GM19395 (cell line): ENCODE data around the gene ZNF488.

Experiments used
- ATAC-seq: cut with Tn5 transposase; IDR thresholded peaks from one replicate; pipeline ENCODE4 v1.9.1; 2021; ENCODE audit warnings: mild to moderate bottlenecking, moderate library complexity; ENCODE audit not compliant: unreplicated experiment

ZNF488 gene

DNA sequence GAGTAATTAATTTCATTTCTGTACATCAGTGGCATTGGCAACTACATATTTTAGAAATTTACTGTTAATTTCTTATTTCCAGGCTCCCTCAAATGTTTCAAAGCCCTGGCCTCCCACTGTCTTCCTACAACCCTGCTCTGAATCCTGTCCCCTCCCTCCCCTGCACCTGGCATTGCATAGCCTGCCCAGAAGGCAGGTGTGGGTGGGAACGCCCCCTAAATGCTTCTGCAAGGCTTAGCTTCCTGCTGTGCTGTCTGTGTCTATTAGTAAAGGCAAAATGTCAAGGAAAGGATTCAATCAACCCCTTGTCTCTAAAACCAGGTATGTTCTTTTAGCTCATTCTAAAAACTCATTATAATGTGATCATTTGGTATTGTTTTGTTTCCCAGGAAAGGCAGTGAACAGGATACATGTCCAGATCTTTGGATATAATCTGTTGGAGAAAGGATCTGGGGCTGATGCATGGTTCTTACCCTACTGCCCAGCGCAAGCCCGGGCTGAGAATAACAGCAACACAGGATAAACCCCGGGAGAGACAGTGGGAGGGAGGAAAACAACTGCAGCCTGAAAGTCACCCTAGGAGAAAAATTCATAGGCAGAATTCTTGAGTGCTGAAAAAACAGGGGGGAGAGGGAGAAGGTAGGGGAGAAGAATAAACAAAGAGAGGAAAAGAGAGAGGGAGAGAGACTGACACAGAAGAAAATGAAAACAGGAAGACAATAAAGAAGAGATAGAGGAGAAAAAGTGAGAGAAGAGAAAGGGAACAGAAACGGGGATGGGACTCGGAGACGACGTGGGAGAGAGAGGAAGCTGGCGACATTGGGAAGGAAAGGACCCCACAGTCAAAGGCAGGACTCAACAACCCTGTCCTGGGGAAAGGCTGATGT is 589 bp downstream of the ZNF488 start:
- ATAC-seq: no peak

DNA sequence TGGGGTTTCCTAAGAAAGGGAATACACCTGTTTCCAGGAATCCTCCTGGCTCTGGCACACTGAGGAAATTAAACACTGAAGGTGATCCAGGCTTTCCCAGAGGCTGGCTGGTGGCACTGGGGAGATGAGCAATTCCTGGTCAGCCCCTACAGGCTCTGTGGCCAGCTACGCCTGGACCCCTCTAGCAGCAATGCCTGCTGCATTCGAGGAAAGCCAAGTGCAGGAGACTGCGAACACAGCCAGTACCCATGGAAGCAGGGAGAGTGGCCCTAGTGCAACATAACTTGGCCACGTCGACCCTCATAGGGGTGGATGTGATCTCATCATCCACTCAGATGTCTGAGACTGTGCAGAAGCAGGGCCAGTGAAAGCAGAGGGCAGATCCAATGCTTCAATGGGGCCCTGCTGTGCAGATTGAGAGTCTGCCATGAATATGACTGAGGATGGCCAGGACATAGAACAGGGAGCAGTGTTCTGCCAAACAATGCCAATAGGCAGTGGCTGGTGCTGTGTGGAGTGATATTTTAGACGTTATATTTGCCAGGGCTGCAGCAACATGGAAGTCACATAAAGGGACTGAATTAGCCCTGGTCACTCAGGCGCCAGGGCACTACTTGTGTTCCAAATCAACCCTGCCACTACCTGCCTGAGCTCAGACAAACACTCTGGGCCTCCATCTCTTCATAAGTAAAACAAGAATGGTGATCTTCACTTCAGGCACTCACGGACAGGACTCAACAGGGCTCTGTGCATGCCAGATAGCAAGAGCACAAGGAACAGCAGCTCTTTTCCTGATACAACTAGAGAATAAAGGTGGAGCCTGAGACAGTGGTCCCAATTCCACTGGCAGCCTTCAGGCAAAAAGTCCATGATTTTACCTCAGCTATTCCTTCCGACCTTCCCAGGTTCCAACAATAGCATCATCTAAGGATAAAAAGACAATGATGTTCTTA is 2.4 kb downstream of the ZNF488 start:
- no peak for ATAC-seq

DNA sequence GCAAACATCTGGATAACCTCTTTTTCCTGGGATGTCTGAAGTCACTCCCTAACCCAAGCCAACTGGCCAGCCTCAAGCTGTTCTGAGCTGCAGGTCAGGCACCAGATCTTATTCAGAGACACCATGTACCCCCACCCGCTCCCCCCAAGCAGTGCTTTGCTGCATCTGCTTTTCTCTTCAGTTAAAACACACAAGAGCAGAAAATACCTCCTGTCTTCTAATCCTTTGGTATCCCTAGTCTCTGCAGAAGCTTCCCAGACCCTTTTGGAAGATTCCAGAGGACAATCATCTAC is 3.0 kb downstream of the ZNF488 start:
- no peak for ATAC-seq

DNA sequence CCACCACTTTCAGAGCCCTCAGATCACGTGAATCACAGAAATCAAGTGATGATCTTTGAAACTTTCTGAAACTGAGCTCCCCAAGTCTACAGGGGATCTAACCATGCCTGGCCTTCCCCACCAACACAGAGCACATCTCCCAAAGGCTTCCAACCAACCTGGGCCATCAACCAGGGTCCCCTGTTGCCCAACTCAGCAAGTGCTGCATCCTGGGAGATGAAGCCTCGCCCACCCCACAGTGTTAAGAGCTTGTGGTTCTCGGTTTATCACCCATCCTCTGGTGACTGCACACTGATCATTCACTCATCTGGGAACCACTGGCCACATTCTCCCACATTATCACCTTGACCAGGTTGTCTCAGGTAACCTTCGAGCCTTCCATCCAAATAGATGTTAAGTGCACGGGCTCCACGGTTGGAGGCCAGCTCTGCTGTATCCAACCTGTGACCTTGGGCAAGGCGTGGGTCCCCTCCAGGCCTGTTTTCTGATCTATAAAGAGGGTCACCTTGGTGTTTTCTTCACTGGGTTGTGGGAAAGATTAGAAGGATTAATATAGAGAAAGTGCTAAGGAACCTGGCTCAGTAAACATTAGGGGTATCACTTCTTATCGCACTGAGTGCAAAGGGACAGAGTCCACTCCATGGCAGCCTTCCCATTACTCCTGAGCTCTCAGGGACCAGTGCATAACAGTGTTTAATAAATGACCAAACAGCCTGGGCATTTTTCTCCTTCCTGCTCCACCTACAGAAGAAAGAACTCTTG is 3.6 kb downstream of the ZNF488 start:
- no peak for ATAC-seq

DNA sequence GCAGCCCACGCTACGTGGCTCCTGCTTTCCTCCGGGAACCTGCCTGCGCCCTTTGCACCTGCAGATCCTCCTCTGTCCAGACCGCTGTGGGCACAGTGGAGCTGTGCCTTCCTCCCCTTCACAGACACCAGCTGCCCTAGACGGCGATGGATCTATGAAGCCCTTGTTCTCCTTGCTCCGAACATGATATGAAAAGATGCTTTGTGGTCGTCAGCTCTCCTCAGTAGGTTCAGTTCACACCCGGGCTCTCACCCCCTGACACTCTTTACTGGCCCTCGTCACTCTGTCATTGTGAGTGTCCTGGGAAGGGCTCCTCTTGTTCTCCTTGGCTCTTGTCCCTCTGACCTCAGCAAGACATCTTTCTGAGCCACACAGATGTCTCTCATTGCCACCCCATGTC is 4.2 kb downstream of the ZNF488 start:
- ATAC-seq: no peak

DNA sequence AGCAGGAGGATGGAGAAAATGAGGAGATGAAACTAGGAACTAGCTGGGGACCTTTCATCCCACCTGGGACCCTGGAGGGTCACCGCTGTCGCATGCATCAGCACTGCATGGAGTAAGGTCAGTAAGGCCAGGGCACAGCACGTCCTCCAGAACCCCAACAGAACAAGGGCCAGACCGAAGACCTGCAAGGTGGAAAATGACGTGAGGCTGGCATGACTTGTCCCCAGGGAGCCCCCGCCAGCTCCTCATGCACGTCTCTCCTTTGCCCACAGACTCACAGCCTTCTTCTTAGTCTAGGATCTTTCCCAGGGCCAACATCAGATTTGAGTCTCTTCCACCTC is 4.7 kb downstream of the ZNF488 start:
- no peak for ATAC-seq

DNA sequence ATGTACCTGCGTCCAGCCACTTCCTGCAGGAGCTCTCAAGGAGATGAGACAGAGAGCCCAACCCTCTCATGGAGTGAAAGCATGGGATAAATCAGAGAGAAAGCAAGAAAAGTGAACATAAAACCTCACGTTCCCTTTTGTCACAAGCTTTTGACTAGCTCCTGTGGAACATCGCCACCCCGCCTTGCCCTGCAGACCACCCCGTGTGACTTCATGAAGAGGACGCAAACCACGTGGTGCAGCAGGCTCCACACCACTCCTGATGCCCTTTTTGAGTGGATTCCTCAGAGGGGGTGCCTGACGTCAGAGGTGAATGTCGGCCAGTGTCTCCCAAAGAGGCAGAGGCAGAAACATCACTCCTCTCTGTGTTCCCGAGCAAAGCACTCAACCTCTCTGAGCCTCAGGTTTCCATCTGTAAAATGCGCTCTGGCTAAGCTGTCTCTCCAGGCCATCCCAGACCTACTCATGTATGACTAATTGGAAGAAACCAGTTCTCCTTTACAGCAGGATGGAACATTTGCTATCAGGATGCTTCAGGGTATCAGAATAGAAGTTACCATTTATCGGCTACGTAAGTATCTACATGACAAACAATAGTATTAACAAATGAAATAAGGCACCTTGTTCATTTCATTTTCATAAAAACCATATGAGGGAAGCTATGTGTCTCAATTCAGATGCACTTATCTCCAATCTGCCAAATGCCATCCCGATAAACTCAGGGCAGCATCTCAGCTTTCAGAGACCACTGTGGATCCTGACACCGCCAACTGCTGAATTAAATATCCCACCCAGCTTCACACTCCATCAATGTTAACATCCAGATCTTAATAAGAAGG is 5.3 kb downstream of the ZNF488 start:
- ATAC-seq: no peak

DNA sequence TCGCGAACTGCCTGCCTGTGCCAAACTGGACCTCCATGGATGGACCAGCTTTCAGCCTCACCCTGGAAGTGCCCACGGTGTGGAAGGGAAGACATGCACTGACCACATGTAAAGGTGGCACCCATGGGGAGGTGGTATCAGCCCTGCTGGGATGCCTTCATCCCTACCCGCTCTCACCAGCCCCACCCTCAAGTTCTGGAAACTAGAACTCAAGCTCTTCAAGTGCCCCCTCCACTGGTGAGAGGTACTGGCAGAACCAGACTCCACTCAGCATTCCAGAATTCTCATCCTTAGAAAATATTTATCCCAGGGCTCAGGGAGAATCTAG is 5.9 kb downstream of the ZNF488 start:
- ATAC-seq: no peak

DNA sequence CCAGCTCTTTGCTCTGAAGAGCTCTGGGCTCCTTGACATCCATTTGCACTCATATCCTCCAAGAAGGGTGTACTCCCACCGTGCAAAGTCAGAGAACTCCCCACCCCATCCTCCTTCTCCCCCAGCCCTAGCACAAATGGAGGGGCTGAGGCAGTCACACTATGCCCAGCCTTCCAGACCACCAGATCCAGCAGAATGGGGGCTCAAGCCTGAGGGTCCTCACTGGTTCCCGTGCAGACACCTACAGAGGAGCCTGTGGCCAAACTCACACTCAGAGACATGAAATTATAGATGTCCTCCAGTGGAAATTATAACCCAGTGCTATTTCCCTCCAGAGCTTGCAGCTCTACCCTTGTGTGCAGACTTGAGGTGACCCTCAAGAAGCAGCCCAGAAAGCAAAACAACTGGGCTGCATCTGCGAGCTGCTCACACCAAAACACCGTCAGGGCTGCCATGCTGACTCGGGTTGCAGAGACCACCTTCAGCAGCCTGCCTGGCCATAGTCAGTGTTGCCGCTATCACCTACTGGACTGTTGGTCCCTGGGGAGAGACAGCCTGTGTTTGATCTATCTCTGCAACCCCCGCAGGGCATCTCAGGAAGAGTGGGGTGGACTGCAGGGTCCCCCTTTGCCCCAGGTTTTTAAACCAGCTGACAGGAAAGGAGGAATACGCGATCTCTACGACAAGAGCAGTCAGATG is 7.4 kb downstream of the ZNF488 start:
- ATAC-seq: no peak

DNA sequence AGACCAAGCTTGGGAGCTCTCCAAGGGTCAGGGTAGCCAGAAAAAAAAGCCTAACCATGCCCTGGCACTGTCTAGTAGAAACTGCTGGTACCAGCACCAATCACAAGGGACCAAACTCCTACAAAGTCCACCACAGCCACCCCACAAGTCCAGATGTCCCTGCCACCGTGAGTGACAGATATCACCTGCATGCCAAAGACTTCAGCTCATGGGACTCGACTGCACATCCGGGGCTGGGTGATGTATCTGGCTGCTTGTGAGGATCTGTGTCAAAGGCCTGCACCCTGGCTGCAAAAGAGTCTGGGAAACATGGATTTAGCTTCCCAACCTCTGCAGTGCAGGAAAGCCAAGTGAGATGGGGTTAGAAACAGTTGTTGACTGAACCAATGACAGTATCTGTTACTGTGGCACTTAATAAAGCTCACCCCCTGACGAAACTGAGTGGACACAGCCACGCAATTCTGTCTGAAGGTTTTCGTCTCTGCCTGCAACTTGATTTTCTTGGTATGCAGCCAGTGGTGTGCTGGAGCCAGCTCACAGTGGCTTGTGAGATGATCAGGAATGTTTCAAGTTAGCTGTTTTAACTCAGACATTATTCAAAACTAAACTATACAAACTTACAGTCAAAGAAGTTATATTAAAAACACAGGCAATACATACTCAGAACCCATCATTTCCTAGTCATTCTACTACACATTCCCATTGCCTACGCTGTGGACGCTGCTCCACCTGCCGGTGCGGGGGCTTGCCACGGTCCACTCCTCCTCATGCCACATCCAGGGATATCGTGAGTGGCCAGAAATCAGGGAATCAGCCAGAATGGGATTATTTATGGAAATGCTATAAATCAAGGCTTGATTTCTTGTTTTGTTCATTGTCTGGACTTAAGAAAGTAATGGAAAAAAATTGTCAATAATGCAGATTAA is 9.2 kb downstream of the ZNF488 start:
- ATAC-seq: no peak

DNA sequence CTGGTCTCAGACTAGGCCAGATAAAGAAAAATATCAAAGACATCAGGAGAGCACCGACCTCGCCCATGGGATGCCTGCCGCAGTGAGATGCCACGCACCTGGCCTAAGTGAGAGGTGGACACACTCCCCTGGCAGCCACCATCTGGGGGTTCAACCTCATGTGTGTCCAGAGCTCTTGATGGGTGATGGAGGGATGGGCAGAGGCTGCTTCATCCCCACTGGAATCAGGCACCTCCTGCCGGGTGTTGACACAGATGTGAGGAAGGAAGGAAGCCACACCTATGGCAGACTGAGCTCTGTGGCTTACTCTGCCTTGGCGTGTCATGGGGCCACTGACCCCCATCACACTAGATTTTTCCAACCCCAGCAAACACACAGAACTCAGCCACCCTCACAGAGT is 11.4 kb downstream of the ZNF488 start:
- ATAC-seq: no peak

DNA sequence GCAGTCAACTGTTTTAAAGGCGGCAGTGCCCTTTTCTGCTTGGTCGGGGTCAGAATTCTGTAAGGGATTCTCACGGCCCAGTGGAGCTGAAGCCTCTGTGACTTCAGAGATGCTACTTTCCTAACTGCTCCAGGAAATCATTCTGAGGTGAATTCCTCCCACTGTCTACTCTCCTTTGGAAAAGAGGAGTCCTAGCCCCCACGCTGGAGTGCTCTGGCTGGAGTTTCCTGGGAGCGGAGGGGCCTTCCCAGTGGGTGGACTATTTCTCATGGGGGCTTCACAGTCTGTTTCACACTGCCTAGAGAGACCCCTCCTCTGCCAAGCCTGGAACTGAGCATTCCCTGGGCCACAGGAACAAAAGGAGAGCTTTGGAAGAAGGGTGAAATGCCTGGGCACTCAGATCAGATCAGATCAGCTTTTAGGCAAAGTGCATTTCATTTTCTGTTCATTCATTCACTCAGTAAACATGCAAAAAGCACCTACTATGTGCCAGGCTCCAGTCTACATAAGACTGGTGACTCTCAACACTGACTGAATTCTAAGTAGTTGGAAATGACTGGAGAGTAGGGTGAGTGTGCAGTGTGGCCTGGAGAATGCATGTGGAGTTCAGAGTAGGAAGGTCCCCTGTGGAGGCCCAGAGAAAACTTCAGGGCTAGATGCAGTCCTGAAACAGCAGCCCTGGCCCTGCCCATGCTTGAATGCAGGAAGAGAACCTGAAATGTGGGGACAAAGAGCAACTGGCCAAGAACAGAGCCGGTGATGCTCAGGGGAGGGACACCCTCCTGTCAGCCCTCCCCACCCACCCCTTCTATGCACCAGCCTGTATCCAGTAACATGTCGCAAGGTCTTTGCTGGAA is 12.2 kb downstream of the ZNF488 start:
- ATAC-seq: no peak

DNA sequence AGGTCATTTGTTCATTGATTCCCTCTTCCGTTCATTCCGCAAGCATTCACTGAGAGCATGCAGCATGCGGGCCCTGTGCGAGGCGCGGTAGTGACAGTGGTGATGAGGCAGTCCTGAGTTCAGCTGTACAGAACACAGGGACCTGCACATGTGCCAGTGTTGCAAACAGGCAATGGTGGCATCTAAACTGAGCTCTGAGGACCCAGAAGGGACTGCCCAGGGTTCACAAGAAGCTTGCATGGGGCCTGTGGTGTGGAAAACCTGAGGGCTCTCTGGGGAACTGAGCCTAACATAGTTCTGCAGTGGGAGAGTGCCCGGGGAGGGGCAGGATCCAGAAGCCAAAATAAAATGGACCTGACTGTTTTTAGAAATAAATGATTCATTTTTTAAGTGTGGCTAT is 13.2 kb downstream of the ZNF488 start:
- ATAC-seq: no peak

DNA sequence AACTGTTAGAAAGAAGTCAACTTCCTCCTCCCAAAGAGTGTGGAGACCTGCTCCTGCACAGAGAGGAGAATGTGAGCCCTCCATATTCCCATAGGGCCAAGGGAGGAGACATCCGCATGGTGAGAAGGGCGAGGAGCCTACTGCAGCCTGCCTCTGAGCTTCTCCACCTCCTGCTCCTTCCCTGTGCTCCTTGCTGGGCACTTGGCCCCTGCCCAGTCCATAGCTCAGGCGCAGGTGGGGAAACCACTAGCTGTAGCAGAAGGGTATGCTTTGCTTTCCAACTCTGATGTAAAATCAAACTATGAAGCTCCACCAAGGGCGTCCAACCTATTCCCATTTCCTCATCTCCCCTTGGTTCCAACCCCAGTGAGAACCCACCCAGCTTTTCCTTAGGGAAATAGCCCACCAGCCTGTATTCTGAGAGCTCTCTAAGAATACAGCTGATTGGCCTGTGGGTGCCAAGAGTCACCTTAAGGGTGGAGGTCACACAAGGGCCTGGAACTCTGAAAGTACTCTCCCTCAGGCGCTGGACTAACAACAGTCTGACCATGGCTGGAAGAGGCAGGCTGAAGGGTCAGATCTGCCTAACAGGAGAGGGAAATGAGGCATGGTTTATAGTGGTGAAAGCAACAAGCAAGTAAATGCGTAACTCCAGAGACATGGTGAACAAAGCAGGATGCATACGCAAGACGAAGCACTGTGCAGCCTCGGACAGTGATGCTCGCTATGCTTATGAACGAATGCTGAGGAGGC is 13.9 kb downstream of the ZNF488 start:
- ATAC-seq: no peak

DNA sequence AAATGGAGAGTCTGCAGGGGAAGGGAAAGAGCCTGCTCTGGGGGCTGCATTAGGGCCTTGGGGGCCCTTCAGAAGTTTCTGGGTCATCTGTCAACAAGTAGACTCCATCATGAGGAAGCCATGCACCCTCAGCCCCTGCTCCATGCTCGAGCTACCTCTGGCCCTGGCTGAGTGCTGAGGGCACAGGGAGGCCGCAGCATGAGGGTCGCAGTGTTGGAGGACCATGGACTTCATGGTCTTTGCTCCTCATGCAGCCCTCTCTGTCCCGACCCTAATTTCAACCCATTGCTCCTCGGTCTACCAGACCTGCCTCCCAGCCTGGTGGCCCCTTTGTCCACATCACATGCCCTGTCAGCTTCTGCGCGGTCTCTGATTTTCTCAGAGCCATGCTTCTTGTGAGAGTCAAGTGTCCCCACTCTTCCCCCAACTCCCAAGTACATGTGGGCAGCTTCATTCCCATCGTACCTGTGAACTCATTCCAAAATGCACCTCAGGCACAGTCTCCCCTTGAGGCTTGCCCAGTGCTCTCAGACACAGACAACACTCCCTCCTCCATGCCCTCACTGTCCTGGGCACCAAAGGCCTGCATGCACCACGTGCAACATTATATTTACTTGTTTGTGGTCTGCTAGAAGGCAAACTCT is 14.7 kb downstream of the ZNF488 start:
- ATAC-seq: no peak

DNA sequence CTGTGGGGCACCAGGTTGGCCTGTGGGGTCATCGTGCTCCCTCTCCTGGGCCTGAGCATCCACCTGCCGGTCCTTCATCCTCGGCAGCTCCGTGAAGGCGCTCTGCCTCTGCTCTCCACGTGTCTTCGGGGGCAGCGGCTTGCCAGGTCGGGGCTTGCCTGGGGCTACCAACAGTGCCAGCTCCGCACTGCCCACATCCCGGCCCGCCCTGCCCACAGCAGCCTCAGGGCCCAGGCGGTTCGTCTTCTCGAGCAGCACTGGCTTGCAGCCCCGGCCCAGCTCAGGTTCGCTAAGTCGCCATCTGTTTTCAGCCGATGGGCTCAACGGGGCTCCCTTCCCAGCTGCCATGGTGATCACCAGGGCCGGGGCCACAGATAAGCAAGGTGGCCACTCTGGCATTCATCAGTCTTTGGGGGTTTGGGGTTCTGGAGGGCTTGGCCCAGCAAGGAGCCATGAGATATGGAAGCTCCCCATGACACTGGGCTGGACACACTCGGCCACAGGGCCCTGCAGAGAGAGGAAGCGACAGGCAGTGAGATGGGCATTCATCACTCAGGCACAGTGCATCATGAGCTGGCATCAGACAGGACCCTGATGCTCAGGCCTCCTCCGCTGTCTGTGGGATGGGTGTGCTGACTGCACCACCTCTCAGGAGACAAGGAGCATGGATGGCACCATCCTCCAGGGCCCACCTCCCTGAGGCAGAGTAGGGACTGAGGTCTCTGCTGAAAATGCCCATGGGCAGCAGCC is 15.5 kb downstream of the ZNF488 start:
- no peak for ATAC-seq
